GM12872 (cell line): ENCODE data around the gene HIPK2.

Experiments used
- TF ChIP-seq, protein P1 (sequence below): IDR thresholded peaks from 3 replicates; pipeline ENCODE4 v1.5.1; 2011; ENCODE audit warnings: low read depth, mild to moderate bottlenecking, low read length, moderate library complexity; ENCODE audit not compliant: insufficient read depth

The HIPK2 gene

GRCh38 chr7:139526578-139527544, 250.9 kb downstream of the HIPK2 start:
- TF ChIP-seq, protein P1, sequence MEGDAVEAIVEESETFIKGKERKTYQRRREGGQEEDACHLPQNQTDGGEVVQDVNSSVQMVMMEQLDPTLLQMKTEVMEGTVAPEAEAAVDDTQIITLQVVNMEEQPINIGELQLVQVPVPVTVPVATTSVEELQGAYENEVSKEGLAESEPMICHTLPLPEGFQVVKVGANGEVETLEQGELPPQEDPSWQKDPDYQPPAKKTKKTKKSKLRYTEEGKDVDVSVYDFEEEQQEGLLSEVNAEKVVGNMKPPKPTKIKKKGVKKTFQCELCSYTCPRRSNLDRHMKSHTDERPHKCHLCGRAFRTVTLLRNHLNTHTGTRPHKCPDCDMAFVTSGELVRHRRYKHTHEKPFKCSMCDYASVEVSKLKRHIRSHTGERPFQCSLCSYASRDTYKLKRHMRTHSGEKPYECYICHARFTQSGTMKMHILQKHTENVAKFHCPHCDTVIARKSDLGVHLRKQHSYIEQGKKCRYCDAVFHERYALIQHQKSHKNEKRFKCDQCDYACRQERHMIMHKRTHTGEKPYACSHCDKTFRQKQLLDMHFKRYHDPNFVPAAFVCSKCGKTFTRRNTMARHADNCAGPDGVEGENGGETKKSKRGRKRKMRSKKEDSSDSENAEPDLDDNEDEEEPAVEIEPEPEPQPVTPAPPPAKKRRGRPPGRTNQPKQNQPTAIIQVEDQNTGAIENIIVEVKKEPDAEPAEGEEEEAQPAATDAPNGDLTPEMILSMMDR, result no peak

GRCh38 chr7:139525750-139526149, 252.0 kb downstream of the HIPK2 start:
- TF ChIP-seq, protein P1, result no peak

DNA sequence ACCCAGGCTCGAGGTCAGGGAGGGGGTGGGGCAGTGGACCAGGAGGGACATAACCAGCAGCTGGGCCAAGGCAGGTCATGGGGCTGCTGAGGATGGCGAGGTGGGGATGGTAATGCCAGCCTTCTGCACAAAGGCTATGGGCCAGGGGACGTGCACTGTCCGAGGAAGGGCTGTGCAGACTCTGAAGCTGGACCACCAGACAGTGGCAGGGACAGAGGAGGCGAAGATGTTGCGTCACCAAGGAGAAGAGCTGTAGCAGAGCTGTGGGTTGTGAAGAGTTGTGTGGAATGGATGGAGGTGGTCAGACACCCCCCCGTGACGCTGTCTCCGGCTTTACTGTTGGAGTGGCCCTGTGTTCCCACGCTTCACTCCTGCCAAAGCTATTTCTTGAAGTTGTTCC, 252.6 kb downstream of the HIPK2 start:
- TF ChIP-seq, protein P1, result no peak

DNA sequence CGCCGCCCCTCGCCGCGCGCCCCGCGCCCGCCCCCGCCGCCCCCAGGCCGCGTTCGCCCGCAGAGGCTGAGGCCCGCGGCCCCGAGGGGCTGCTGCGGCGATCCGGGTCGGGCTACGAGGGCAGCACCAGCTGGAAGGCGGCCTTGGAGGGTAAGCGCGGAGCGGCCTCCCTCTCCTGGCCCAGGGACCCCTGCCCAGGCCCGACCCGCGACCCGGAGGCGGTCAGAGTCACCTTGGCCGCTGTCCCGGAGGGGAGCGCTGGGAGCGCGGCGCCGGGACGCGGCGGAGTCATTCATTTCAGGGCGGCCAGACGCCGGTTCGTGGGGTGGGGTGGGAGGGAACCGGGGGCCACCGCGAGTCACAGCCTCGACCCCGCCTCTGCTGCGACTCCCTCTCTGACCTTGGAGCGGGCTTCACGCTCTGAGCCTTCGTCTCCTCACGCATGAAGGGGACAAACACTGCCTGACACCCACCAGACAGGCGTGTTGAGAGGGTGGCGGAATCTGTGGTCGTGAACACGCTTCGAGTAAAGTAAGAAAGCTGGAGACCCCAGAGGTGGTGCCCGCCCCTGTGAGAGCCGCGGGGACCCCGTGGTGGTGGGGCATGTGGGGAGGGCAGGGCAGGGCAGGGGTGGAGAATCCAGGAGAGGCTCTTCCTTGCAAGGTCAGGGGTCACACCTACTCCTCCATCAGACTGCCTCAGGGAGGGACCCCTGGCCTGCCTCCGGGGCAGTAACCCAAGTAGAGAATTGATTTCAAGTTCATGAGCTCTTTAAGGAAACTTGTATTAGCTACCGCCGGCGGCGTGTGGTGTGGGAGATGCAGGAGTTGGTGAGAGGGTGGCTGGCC, 253.6 kb downstream of the HIPK2 start:
- TF ChIP-seq, protein P1, result no peak

DNA sequence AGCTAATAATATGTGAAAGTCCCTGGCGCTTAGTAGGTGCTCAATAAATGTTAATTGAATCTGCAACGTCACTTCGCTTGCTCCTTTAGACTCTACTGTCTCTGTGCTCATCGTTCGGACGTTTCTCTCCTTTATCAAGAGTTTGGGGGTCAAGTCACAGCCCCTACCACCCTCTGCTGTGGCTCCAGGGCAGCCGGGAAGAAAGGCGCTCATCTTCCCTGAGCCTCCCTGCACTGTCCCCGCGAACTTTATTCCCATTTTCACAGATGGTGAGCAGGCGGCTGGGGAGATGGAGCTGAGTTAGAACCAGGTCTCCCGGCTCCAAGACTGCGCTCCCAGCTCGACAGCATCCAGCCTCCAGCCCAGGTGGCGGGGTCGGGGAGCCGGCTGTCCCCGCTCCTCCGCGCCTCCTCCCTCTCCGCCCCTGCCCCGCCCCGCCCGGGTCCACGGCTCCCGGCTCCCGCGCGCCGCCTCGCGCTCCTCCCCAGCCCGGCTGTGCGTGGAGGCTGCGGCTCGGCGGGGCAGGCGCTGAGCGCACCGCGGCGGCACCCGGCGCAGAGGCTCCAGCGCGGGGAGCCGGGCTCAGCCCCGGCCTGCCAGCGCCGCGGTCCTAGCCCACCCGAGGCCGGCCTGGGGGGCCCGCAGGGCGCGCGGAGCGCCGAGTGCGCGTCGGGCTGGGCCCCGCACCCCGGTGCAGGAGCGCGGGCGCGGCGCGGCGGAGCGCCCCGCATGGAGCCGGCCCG, 254.4 kb downstream of the HIPK2 start, which contains the start of gene CLEC2L:
Gene CLEC2L (plus strand): TSS at position 487 of the 743 bp plus-strand sequence. CDS start 243 bp downstream, at position 730.
- TF ChIP-seq, protein P1, result no peak

DNA sequence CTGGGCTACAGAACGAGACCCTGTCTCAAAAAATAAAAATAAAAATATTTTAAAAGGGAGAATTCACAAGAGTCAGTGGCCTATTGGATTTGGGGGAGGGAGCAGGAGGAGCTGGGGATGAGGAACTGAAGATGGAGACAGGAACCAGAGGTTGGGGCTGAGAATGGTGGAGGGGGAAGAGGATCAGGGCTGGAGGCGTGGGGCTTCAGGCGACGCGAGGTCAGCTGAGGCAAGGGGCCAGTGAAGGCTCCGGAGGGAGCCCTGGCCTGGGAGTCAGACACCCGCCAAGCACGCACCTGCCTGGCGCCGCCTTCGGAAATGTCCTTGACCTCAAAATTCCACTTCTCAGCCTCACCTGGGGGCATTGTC, 255.0 kb downstream of the HIPK2 start:
- TF ChIP-seq, protein P1, result no peak
